ENCODE data around the gene IL13RA1.

IL13RA1 gene

GRCh38 chrX:118734909-118735308 lies 7.5 kb downstream of the IL13RA1 start:
- H3K4me3 ChIP-seq (replicated peaks; ENCODE audit: low read depth, low read length) = no peak overlapping the region
- H3K27me3 ChIP-seq (replicated peaks; ENCODE audit: control insufficient read depth, insufficient read depth, low read length) = no peaks in the 10 kb centered on the region
- TF ChIP-seq CTCF (IDR thresholded peaks at IDR 0.05; ENCODE audit: insufficient read depth, low read length, poor library complexity, severe bottlenecking) = no peak
- DNase-seq (ENCODE audit: extremely low read depth, insufficient read length) = no peak
- H3K36me3 ChIP-seq (ENCODE audit: control insufficient read depth, insufficient read depth, low read length) = no peaks in the 10 kb centered on the region

GRCh38 chrX:118736394-118737010 lies 9.1 kb downstream of the IL13RA1 start:
- H3K27me3 ChIP-seq (replicated peaks; ENCODE audit: control insufficient read depth, insufficient read depth, low read length) = no peaks in the 10 kb centered on the region
- no peak for TF ChIP-seq CTCF (IDR thresholded peaks at IDR 0.05; ENCODE audit: insufficient read depth, low read length, poor library complexity, severe bottlenecking)
- no peaks in the 10 kb centered on the region for H3K36me3 ChIP-seq (ENCODE audit: control insufficient read depth, insufficient read depth, low read length)
- no peak for DNase-seq (ENCODE audit: extremely low read depth, insufficient read length)
- H3K4me3 ChIP-seq (replicated peaks; ENCODE audit: low read depth, low read length) = no peak overlapping the region

- Histone ChIP-seq H3K36me3 (ENCODE audit: control insufficient read depth, insufficient read depth, low read length) (no peaks in the 10 kb centered on the region), H3K27me3 (replicated peaks; ENCODE audit: control insufficient read depth, insufficient read depth, low read length) (no peaks in the 10 kb centered on the region), H3K4me3 (replicated peaks; ENCODE audit: low read depth, low read length) (no peak overlapping the region)
- no peak for TF ChIP-seq CTCF (IDR thresholded peaks at IDR 0.05; ENCODE audit: insufficient read depth, low read length, poor library complexity, severe bottlenecking)
- DNase-seq (ENCODE audit: extremely low read depth, insufficient read length) = no peak
Observed at GRCh38 chrX:118739577-118739976, 12.2 kb downstream of the IL13RA1 start.

- Histone ChIP-seq H3K27me3 (replicated peaks; ENCODE audit: control insufficient read depth, insufficient read depth, low read length) (no peaks in the 10 kb centered on the region), H3K36me3 (ENCODE audit: control insufficient read depth, insufficient read depth, low read length) (no peaks in the 10 kb centered on the region), H3K4me3 (replicated peaks; ENCODE audit: low read depth, low read length) (no peak overlapping the region)
- TF ChIP-seq CTCF (IDR thresholded peaks at IDR 0.05; ENCODE audit: insufficient read depth, low read length, poor library complexity, severe bottlenecking) = no peak
- DNase-seq (ENCODE audit: extremely low read depth, insufficient read length) = no peak
Observed at GRCh38 chrX:118740276-118740889, 13.0 kb downstream of the IL13RA1 start.

- Histone ChIP-seq H3K4me3 (replicated peaks; ENCODE audit: low read depth, low read length) (no peak overlapping the region), H3K27me3 (replicated peaks; ENCODE audit: control insufficient read depth, insufficient read depth, low read length) (no peaks in the 10 kb centered on the region), H3K36me3 (ENCODE audit: control insufficient read depth, insufficient read depth, low read length) (no peaks in the 10 kb centered on the region)
- no peak for TF ChIP-seq CTCF (IDR thresholded peaks at IDR 0.05; ENCODE audit: insufficient read depth, low read length, poor library complexity, severe bottlenecking)
- no peak for DNase-seq (ENCODE audit: extremely low read depth, insufficient read length)
Observed at GRCh38 chrX:118742176-118742575, 14.8 kb downstream of the IL13RA1 start.
